Endothelial cell of hepatic sinusoid (primary cell): ENCODE data around the gene PALM3.
"Not testable (repeated sequence)": the region's sequence is repeated elsewhere in the genome, so short reads cannot be mapped to it uniquely, and the experiment has no call there.

Experiments
- in situ Hi-C: cut with HindIII; loops from 2 replicates; pipeline ENCODE4 v1.10.0; 2017; ENCODE audit warnings: low sequenced_read_pairs

PALM3 gene

GRCh38 chr19:14035706-14036105 lies 26.2 kb downstream of the PALM3 start:
- in situ Hi-C loops = no loop called here

- in situ Hi-C loops = not testable (repeated sequence)
Observed at GRCh38 chr19:14035159-14035558, 26.7 kb downstream of the PALM3 start.

GRCh38 chr19:14033946-14034345 lies 27.9 kb downstream of the PALM3 start:
- in situ Hi-C loops = no loop called here

DNA sequence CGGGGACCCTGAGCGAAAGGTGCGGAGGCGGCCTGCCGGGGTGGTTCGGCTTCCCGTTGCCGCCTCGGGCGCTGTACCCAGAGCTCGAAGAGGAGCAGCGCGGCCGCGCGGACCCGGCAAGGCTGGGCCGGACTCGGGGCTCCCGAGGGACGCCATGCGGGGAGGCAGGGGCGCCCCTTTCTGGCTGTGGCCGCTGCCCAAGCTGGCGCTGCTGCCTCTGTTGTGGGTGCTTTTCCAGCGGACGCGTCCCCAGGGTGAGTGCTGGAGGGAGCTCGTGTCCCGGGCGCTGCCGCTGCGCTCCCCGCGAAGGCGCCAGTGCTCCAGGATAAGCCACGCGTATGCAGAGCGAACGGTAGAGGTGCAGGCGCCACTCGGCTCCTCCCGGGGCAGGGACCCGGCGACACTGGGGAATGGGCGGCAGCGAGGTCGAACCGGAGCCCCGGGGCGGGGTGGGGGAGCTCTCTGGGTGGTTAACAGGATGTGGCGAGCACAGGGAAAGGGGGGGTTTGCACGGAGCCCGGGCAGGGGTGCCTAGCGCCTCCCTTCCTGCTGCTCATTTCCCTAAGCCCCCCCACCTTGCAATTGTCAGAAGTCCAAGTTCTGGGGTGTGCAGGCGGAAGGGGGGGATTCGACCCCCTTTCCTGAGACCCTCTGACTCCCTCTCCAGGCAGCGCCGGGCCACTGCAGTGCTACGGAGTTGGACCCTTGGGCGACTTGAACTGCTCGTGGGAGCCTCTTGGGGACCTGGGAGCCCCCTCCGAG lies 30.0 kb downstream of the PALM3 start, which contains the start of gene IL27RA:
Gene IL27RA (plus strand): TSS at position 44 of the 762 bp plus-strand sequence. CDS start 111 bp downstream, at position 155.
- in situ Hi-C loops = no loop called here

DNA sequence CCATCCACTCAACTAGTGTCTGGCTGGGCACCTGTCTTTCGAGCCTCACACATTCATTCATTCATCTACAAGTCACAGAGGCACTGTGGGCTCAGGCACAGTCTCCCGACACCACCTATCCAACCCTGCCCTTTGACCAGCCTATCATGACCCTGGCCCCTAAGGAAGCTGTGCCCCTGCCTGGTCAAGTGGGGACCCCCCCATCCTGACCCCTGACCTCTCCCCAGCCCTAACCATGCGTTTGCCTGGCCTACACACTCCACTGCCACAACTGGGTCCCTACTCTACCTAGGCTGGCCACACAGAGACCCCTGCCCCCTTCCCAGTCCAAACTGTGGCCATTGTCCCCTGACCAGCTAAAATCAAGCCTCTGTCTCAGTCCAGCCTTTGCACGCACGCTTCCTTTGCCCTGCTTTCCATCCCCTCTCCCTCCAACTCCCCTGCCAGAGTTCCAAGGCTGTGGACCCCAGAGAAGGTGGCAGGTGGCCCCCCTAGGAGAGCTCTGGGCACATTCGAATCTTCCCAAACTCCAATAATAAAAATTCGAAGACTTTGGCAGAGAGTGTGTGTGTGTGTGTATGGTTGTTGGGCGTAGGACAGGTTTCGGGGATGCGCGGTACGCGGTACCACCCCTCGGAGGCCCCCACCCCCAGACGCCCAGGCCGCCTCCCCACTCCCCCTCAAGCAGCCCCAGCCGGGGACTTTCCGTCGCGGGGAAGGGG lies 30.7 kb downstream of the PALM3 start:
- in situ Hi-C loops = no loop called here

DNA sequence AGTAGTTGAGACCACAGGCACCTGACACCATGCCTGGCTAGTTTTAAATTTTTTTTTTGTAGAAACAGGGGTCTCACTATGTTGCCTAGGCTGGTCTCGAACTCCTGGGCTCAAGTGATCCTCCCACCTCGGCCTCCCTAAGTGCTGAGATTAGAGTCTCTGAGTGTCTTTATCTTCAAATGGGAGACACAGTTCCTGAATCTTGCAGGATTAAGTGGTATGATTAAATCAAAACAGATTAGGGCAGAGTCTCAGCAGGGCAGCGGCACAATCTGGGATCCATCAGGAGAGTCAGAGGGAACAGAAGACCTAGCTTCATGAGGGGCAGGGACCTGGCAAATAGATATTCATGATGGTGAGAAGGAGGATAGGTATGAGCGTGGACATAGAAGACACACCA lies 33.0 kb downstream of the PALM3 start:
- in situ Hi-C loops = no loop called here

DNA sequence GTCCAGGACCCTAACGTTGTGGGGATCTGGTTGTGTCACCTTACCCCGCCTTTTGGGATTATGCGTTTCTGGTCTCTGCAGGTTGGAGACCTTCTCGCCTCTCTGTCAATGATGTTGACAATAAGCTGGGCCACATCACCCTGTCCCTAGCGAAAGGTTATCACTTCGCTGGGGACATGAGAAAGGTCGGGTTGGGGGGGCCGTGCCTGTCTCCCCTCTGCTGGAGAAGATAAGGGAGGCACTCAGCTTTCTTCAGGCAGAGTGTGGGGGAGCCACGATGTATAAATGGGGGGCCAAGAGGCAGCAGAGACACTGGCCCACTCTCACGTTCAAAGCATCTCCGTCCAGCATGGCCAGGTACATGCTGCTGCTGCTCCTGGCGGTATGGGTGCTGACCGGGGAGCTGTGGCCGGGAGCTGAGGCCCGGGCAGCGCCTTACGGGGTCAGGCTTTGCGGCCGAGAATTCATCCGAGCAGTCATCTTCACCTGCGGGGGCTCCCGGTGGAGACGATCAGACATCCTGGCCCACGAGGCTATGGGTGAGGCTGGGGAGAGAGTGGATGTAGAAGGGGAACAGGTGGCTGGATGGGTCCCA lies 33.9 kb downstream of the PALM3 start, which contains the start of gene RLN3:
Gene RLN3 (plus strand): TSS at position 293 of the 595 bp plus-strand sequence. CDS start 57 bp downstream, at position 350.
- in situ Hi-C loops = no loop called here

- in situ Hi-C loops = not testable (repeated sequence)
Observed at GRCh38 chr19:14026652-14027192, 35.2 kb downstream of the PALM3 start.

- in situ Hi-C loops = loop anchor here (5.0 kb wide), 1 partner anchor 136 kb away; no protein-coding TSS in a partner anchor
Observed at GRCh38 chr19:14023404-14024235, 38.3 kb downstream of the PALM3 start.

DNA sequence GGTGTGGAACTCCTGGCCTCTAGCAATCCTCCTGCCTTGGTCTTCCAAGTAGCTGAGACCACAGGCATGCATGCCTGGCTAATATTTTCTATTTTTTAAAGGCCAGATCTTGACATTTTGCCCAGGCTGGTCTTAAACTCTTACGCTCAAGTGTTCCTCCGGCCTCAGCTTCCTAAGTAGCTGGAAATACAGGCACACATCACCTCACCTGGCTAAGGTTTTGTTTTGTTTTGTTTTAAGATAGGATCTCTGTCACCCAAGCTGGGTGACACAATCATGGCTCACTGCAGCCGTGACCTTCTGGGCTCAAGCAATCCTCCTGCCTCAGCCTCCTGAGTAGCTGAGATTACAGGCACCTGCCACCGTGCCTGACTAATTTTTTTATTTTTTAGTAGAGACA lies 39.4 kb downstream of the PALM3 start:
- in situ Hi-C loops = loop anchor here (5.0 kb wide), 1 partner anchor 135 kb away; no protein-coding TSS in a partner anchor

GRCh38 chr19:14021474-14021873 lies 40.4 kb downstream of the PALM3 start:
- in situ Hi-C loops = loop anchor here (5.0 kb wide), 1 partner anchor 134 kb away; no protein-coding TSS in a partner anchor

DNA sequence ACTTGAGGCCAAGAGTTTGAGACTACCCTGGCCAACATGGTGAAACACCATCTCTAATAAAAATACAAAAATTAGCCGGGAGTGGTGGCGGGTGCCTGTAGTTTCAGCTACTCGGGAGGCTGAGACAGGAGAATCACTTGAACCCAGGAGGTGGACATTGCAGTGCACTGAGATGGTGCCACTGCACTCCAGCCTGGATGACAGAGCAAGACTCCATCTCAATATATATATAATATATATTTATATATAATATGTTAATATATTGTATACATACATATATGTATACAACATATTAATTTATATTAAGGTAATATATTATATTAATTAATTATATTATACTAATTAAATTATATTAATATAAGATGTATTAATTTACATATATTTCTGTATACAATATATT lies 42.1 kb downstream of the PALM3 start:
- in situ Hi-C loops = loop anchor here (5.0 kb wide), 1 partner anchor 132 kb away; no protein-coding TSS in a partner anchor

GRCh38 chr19:14019100-14019499 lies 42.8 kb downstream of the PALM3 start:
- in situ Hi-C loops = no loop called here

DNA sequence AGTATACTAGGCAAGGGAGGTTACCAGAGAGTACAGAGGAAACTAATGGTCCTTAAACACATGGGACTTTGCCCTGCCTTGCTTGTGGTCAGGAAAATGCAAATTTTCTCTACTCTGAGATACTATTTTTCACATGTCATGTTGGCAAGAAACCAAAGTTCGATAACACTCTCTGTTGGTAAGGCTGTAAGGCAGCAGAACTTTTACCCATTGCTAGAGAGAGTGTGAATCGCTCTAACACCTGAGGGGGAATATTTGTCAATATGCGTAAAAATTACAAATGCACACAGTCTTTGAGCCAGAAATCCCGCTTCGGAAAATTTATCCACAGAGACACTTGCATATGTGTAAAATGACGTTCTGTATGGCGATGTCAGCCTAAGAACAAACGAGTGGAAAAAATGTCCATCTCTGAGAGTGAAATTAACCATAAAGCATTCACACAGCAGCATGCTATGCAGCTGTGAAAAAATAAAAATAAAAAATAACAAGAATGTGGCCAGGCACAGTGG lies 46.3 kb downstream of the PALM3 start:
- in situ Hi-C loops = no loop called here

- in situ Hi-C loops = no loop called here
Observed at GRCh38 chr19:14012378-14012915, 49.4 kb downstream of the PALM3 start.

GRCh38 chr19:14006766-14007562 lies 54.9 kb downstream of the PALM3 start:
- in situ Hi-C loops = no loop called here

DNA sequence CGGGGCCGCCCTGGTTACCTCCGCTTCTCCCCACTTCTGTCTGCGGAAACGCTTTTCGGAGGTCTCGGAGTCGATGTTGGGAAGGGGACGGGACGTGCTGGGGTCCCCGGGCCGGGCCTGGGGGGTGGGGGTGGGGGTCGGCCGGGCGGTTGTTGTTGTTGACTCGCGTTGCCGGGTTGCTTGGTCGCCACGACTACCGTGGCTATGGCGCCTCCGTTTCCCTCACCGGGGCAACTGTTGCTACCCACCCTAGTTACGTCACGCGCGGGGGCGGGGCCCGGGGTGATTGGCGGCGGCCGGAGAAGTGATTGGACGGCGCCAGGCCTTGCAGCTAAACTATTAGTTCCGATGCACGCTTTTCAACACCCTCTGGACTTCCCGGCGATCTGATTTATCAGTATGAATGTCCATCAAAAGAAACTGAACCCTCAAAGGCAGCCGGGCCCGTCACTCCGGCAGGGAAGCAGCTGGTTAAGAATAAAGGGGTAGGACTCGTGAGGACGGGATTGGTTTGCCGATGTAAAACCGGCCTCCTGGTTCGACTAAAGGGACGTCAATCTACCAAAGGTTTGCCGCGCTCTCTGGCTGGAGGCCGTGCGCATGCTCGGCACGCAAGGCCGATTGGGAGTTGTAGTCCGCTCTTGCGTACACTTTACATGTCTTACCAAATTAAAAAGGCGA lies 55.7 kb downstream of the PALM3 start, which contains the start of gene RFX1:
Gene RFX1 (minus strand): TSS at position 236 of the 681 bp plus-strand sequence. CDS start 12,477 bp downstream, outside the sequence.
- in situ Hi-C loops = no loop called here
